H1 (cell line): ENCODE data around the gene THRB. TPM values are rescaled to one million over a fixed set of nuclear protein-coding genes. Genes with fewer than 3 reads are reported as not detected.

Experiments
- BCL11A ChIP-seq, 2 experiments: IDR thresholded peaks; one replicate each; pipeline ENCODE4 v1.6.1; 2011; ENCODE audit warnings: low read depth in 2 of 2, low read length in 2 of 2, mild to moderate bottlenecking in 2 of 2
- CHD1 ChIP-seq: IDR thresholded peaks from 2 replicates; pipeline ENCODE4 v1.6.1; 2012; ENCODE audit warnings: low read depth, low read length, improper control_type of control experiment
- KDM1A ChIP-seq: fragments of 200-600, 300-600 bp; sonication (generic); IDR thresholded peaks from 2 replicates; pipeline ENCODE4 v1.7.1; 2016; ENCODE audit warnings: mild to moderate bottlenecking, low read length, borderline replicate concordance
- NANOG ChIP-seq: IDR thresholded peaks from 2 replicates; pipeline ENCODE4 v1.6.1; 2011; ENCODE audit warnings: low read length, low read depth, mild to moderate bottlenecking, inconsistent platforms; ENCODE audit not compliant: insufficient read depth, poor library complexity, severe bottlenecking
- RBBP5 ChIP-seq: IDR thresholded peaks from 2 replicates; pipeline ENCODE4 v1.7.1; 2012; ENCODE audit warnings: low read depth, mild to moderate bottlenecking, inconsistent platforms, low read length, moderate library complexity, borderline replicate concordance
- TAF7 ChIP-seq: optimal IDR thresholded peaks from 2 replicates; pipeline ENCODE3; 2011; ENCODE audit warnings: low read depth, mild to moderate bottlenecking, inconsistent platforms, low read length, moderate library complexity, borderline replicate concordance
- polyA plus RNA-seq, 7 experiments: library from polyadenylated mRNA; depleted of rRNA in 3 of 7; stranded (reverse) in 5 of 7; unstranded in 2 of 7; fragments of >200 nt in 5 of 7; fragments of 200-250 nt in 2 of 7; gene quantifications; 1 replicate in 5 of 7; 2 replicates in 1 of 7; 4 replicates in 1 of 7; pipeline versions ENCODE4 v1.2.1 to v1.2.3, GENCODE V29; 2011 to 2013; ENCODE audit warnings: missing spikeins in 2 of 7, mixed read lengths in 2 of 7
- total RNA-seq: library from RNA; stranded (reverse); fragmentation: NEBNext Ultra II Directional; extraction: Animal tissue kit (Norgen Biotek cat#: 25700); gene quantifications from 2 replicates; pipeline ENCODE4 v1.2.1, GENCODE V29; 2021
- TF ChIP-seq, protein P1 (sequence below): IDR thresholded peaks from 2 replicates; pipeline ENCODE4 v1.6.1; 2012; ENCODE audit warnings: inconsistent platforms

Gene THRB
- total and polyA plus RNA-seq, 2 of the 8 experiments (the other 6 are each of a cell fraction or from before 2014, with no cell fraction given): 0.98 to 3.9 TPM

GRCh38 chr3:24249523-24249922 lies 245.1 kb downstream of the THRB start (continued):
- TF ChIP-seq TAF7 (no peak), NANOG (no peak), CHD1 (no peak), RBBP5 (no peak), BCL11A (IDR thresholded peaks at IDR 0.05; ENCODE audit: low read depth in 2 of 2, low read length in 2 of 2) (no peak), KDM1A (no peak)
- TF ChIP-seq, protein P1, sequence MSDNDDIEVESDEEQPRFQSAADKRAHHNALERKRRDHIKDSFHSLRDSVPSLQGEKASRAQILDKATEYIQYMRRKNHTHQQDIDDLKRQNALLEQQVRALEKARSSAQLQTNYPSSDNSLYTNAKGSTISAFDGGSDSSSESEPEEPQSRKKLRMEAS: no peak
